Heart right ventricle (tissue), 16 donors: ENCODE measurements around the gene PRPF8. TPM values are rescaled to one million over a fixed set of nuclear protein-coding genes. Genes with fewer than 3 reads are reported as not detected.

ENCODE experiments used
- ATAC-seq, 8 donors: fragments of 200-7000 bp; cut with Tn5 transposase; one replicate each; pipeline ENCODE4 v1.9.1; 2020; ENCODE audit warnings: mild to moderate bottlenecking in 8 of 8, moderate library complexity in 8 of 8, moderate number of reproducible peaks in 1 of 8
- DNase-seq, 2 donors: peaks; one replicate each; pipeline ENCODE4 v3.0.0-alpha.2; 2020
- H3K27ac ChIP-seq, 10 donors: fragments of 200-600 bp; sonication (generic) in 2 of 10; one replicate each; pipeline versions ENCODE4 v1.5.0 to v1.8.0; 2020 to 2022; ENCODE audit warnings: mild to moderate bottlenecking in 3 of 10
- H3K27me3 ChIP-seq, 7 donors: fragments of 200-600 bp; one replicate each; pipeline ENCODE4 v1.8.0; 2021 to 2022; ENCODE audit warnings: mild to moderate bottlenecking in 2 of 7
- H3K36me3 ChIP-seq, 9 donors: fragments of 200-600 bp; sonication (generic) in 1 of 9; one replicate each; pipeline versions ENCODE4 v1.5.0 to v1.8.0; 2020 to 2022; ENCODE audit warnings: mild to moderate bottlenecking in 2 of 9
- H3K4me1 ChIP-seq, 9 donors: fragments of 200-600 bp; sonication (generic) in 1 of 9; one replicate each; pipeline versions ENCODE4 v1.5.0 to v1.8.0; 2020 to 2022; ENCODE audit warnings: mild to moderate bottlenecking in 4 of 9
- H3K4me3 ChIP-seq, 10 donors: fragments of 200-600 bp; sonication (generic) in 2 of 10; one replicate each; pipeline versions ENCODE4 v1.5.0 to v1.8.0; 2020 to 2022; ENCODE audit warnings: mild to moderate bottlenecking in 7 of 10, moderate library complexity in 2 of 10
- H3K9me3 ChIP-seq, 11 donors: fragments of 200-600 bp in 10 of 11; sonication (generic) in 2 of 11; one replicate each; pipeline versions ENCODE4 v1.5.0 to v1.8.0; 2013 to 2022; ENCODE audit warnings: mild to moderate bottlenecking in 2 of 11, control low read depth in 1 of 11, moderate library complexity in 1 of 11
- WGBS, 2 donors: extraction: QIAGEN DNeasy Blood & Tissue Kit; methylation state at CpG; one replicate each; pipeline ENCODE4 v1.1.7; 2013; ENCODE audit warnings: inconsistent platforms in 1 of 2; 5-methylcytosine and 5-hydroxymethylcytosine counted together
- intact Hi-C, 10 donors: fragments of 100-400 bp; cut with DNase I; formaldehyde crosslinking; loops; one replicate each; pipeline versions ENCODE4 v1.11.1 to v1.14.2; 2022
- polyA plus RNA-seq, 2 donors: library from polyadenylated mRNA; stranded (reverse); fragments of 200-250 nt; gene quantifications; one replicate each; pipeline ENCODE4 v1.2.3, GENCODE V29; 2013
- total RNA-seq, 10 donors: library from RNA; stranded (reverse); fragmentation: NEBNext Ultra II Directional in 3 of 10; extraction: Animal tissue kit (Norgen Biotek cat#: 25700) in 3 of 10; gene quantifications; one replicate each; pipeline versions ENCODE4 v1.2.1 to v1.2.4, GENCODE V29; 2021 to 2023
- TF ChIP-seq, protein P1 (sequence below), 9 donors: fragments of 200-600 bp; sonication (generic) in 2 of 9; IDR thresholded peaks; one replicate each; pipeline versions ENCODE4 v1.5.0 to v1.8.0; 2021 to 2022; ENCODE audit warnings: antibody characterized with exemption in 9 of 9, mild to moderate bottlenecking in 5 of 9, moderate library complexity in 1 of 9
- donor health status: Arrhythmogenic right ventricular cardiomyopathy.
- donor health status: ischemic (EF 13 %, LVEDD 7.1; RV severe dilation, severe dysfunction).
- donor health status: healthy with polysubstance abuse.
- donor health status: DM: no; HTN: yes; CAD: no.
- donor health status: DM: no; HTN: no; CAD: no.
- donor health status: ischemic (EF 25% LVEDD 6.9; RV normal size, moderate dysfunction).
- donor health status: ischemic (EF 25% LVEDD 5.7; RV mildly dilated, moderate dysfunction).
- donor health status: healthy.
- donor health status: DM: yes; HTN: yes; CAD: no.
- donor health status: Ischemic cardiomyopathy.
- donor health status: ischemic (EF 35%, LVEDD 5.7; RV mildly dilated, moderate dysfunction).
- donor health status: nonischemic (EF 11% LVEDD 7.7; RV severe dilation, severe dysfunction).
- donor health status: DM: yes; HTN: yes; CAD: no.
- donor health status: PGD.
- donor health status: ischemic (EF 29% LVEDD 5.4; RV normal size, mild dysfunction).
- donor health status: nonischemic (EF 23%, LVEDD 6.1; RV moderate dilation, normal function).

Gene PRPF8
- total and polyA plus RNA-seq, 12 donors, result 79.1 to 205 (median 173) TPM

DNA sequence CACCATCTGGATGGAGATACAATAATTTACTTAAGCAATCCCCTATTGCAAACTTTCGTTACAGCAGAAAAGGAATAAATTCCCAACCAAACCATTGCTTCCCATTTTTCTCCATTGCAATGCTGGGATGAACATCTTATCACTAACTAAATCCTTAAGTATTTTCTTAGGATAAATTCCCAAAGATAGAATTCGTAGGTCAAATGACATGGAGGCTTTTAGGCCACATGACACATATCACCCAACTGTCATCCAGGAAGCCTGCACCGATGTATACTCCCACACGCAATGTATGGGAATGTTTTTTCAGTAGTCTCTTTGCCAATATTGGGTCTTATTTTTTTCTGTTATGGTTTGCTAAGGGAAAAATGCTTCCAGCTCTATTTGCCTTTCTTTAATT lies 27.1 kb upstream of the PRPF8 start:
- intact Hi-C loops, result loop anchor here in 8 of 10 donors (2.0 to 10.0 kb wide), 10 partner anchors 27 to 447 kb away; partner anchors contain the start of gene PRPF8 (in 1 of the 8)
- TF ChIP-seq, protein P1, sequence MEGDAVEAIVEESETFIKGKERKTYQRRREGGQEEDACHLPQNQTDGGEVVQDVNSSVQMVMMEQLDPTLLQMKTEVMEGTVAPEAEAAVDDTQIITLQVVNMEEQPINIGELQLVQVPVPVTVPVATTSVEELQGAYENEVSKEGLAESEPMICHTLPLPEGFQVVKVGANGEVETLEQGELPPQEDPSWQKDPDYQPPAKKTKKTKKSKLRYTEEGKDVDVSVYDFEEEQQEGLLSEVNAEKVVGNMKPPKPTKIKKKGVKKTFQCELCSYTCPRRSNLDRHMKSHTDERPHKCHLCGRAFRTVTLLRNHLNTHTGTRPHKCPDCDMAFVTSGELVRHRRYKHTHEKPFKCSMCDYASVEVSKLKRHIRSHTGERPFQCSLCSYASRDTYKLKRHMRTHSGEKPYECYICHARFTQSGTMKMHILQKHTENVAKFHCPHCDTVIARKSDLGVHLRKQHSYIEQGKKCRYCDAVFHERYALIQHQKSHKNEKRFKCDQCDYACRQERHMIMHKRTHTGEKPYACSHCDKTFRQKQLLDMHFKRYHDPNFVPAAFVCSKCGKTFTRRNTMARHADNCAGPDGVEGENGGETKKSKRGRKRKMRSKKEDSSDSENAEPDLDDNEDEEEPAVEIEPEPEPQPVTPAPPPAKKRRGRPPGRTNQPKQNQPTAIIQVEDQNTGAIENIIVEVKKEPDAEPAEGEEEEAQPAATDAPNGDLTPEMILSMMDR (IDR thresholded peaks at IDR 0.05), result no peak
- 62 to 70% methylated on average over 4 of the region's 4 CpGs for WGBS, 2 donors
- peaks cover 0 to 11% (median 0%) of the 10 kb centered on the region in 7 donors for H3K27me3 ChIP-seq
- no peaks in the 10 kb centered on the region for H3K9me3 ChIP-seq
- H3K36me3 ChIP-seq, result peaks cover 0 to 50% (median 24%) of the 10 kb centered on the region in 9 donors
- H3K4me1 ChIP-seq, result peaks cover 10 to 61% (median 52%) of the 10 kb centered on the region in 9 donors
- H3K27ac ChIP-seq, result peak overlapping the region in 2 of 10 donors; percentile 79 to 99
- H3K4me3 ChIP-seq, result no peak overlapping the region
- DNase-seq (no peak), ATAC-seq (no peak)

DNA sequence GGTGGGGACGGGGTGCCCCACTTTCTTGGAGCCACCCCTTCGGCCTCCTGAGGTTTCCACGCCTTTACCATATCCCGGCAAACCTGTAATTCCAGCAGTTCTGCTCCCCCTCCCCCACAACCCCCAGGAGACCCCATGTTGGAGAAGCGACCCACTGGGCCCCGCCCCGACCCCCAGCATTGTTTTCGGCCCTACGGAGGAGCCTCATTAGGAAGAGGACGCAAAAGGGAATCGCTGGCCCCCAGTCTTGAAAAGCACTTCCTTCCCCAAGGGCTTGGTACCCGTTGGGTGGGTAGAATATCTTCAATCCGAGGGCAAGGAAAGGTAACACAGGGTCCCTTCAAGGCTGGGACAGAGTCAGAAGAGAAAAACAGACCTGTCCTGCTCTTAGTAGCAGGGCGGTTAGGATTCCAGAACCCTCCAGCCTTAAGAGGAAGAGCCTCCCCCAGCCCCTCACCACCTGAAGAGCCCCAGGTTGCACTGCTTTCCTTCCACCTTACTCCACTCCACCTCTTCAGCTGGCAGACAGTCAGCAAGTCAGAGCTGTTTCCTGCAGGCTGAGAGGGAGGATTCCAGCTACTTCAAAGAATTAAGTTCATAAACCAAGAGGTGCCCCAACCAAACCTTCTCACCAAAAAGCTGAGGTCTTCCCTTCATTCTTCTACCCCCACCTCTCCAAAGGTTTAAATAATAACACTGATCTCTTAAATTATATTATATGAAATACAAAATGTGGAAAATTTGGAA lies 26.3 kb upstream of the PRPF8 start:
- Histone ChIP-seq H3K4me3 (peak overlapping the region; percentile 64 to 88 (median 78)), H3K27ac (peak overlapping the region in 9 of 10 donors; percentile 76 to 99 (median 84)), H3K4me1 (peaks cover 10 to 61% (median 52%) of the 10 kb centered on the region in 9 donors), H3K36me3 (peaks cover 0 to 50% (median 24%) of the 10 kb centered on the region in 9 donors), H3K9me3 (no peaks in the 10 kb centered on the region), H3K27me3 (peaks cover 0 to 11% (median 0%) of the 10 kb centered on the region in 7 donors)
- DNase-seq (no peak), ATAC-seq (no peak)
- 39 to 43% methylated on average over 14 of the region's 14 CpGs for WGBS, 2 donors
- intact Hi-C loops, result loop anchor here in 8 of 10 donors (2.0 to 10.0 kb wide), 10 partner anchors 26 to 446 kb away; partner anchors contain the start of gene PRPF8 (in 1 of the 8)
- TF ChIP-seq, protein P1 (IDR thresholded peaks at IDR 0.05), result no peak

DNA sequence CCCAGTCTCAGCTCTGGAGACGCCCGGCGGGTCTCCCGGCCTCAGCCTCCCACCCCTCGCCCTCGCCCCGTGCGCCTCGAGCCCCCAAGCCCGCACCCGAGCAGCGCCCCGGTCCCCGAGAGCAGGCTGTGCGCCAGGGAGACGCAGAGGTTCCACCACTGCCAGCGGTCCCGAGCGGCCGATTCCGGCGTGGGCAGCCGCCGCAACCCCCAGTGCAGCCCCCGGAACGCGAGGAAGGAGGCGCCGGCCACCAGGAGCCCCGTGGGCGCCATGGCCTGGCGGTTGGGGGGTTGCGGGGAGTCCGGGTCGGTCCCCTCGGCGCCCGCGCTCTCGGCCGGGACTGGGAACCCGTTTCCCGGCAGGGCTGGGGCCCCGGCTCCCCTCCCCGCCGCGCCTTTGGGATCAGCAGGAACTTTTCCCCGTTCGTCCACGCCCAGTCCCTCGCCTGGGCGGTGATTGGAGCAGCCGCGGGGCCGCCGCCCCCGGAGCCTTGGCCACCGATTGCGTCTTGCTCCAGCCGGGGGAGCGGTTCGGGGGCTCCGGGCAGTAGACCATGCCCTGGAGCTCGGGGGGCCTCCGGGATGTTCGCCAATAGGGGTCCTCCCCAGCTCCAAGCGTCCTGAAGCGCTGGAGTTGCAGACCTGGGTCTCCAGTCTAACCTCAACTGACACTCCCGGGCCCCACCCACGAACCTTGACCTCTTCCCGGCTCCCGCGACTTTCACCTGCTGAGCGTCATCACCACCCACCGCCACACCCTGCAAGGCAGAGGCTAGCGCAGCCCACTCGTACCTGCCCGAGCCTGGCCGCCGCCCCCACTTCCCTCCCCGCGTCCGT lies 25.5 kb upstream of the PRPF8 start, which contains the start of gene TLCD2:
TSS of gene TLCD2 (minus strand) at position 407 of the 836 bp plus-strand sequence. CDS start at position 272, 135 bp downstream.
- DNase-seq (peak; percentile 74 to 81), ATAC-seq (peak; percentile 35 to 58 (median 42))
- H3K9me3 ChIP-seq, result no peaks in the 10 kb centered on the region
- peaks cover 0 to 11% (median 0%) of the 10 kb centered on the region in 7 donors for H3K27me3 ChIP-seq
- peaks cover 10 to 60% (median 46%) of the 10 kb centered on the region in 9 donors for H3K4me1 ChIP-seq
- WGBS, 2 donors, result 2 to 3% methylated on average over 77 to 83 of the region's 83 CpGs
- H3K36me3 ChIP-seq, result peaks cover 0 to 50% (median 24%) of the 10 kb centered on the region in 9 donors
- TF ChIP-seq, protein P1 (IDR thresholded peaks at IDR 0.05), result no peak
- intact Hi-C loops, result loop anchor here in 8 of 10 donors (2.0 to 10.0 kb wide), 10 partner anchors 25 to 445 kb away; partner anchors contain the start of gene PRPF8 (in 1 of the 8)
- peak within 1 kb of the TSS in 9 of 10 donors; percentile 76 to 99 (median 84) for H3K27ac ChIP-seq
- peak within 1 kb of the TSS; percentile 64 to 88 (median 78) for H3K4me3 ChIP-seq
